ENCODE measurements around the gene FNDC5. TPM values are rescaled to one million over a fixed set of nuclear protein-coding genes. Genes with fewer than 3 reads are reported as not detected.

Gene FNDC5
- polyA plus RNA-seq, 1 of the 3 experiments (the other 2 are of a cell fraction) = 0.59 TPM

- peaks cover 0 to 27% of the 10 kb centered on the region in 2 experiments for H3K36me3 ChIP-seq (replicated peaks in 1 of 2; ENCODE audit: control insufficient read depth in 1 of 2, insufficient read depth in 2 of 2, low read length in 1 of 2)
- no peaks in the 10 kb centered on the region for H3K9me3 ChIP-seq
- CTCF ChIA-PET = interaction anchor here (1.0 to 2.0 kb wide), 6 partner anchors 11 to 105 kb away, joined by 3 to 9 read pairs (median 4); no protein-coding TSS in a partner anchor
These were observed 54.0 kb downstream of the FNDC5 start for GRCh38 chr1:32816676-32817158.

GRCh38 chr1:32813941-32814739 is 56.6 kb downstream of the FNDC5 start:
- peak overlapping the region; percentile 92; the same call in 1 of the 2 replicates for H3K4me2 ChIP-seq
- no peaks in the 10 kb centered on the region for H3F3A ChIP-seq (replicated peaks; ENCODE audit: insufficient read depth)
- no peaks in the 10 kb centered on the region for H3K9me2 ChIP-seq
- CTCF ChIA-PET = interaction anchor here (0.6 to 0.7 kb wide), 2 partner anchors 11 to 138 kb away, joined by 3 read pairs; no protein-coding TSS in a partner anchor
- no peak overlapping the region for H3K4me3 ChIP-seq (ENCODE audit: low read depth in 2 of 2, low read length in 1 of 2)
- H3K27me3 ChIP-seq (ENCODE audit: insufficient read depth) = no peaks in the 10 kb centered on the region
- peaks cover 14 to 36% of the 10 kb centered on the region in 2 experiments for H3K36me3 ChIP-seq (replicated peaks in 1 of 2; ENCODE audit: control insufficient read depth in 1 of 2, insufficient read depth in 2 of 2, low read length in 1 of 2)
- H4K20me1 ChIP-seq (ENCODE audit: insufficient read depth) = peaks cover 50% of the 10 kb centered on the region
- H3K9me3 ChIP-seq = no peaks in the 10 kb centered on the region
- H3K4me1 ChIP-seq (ENCODE audit: control insufficient read depth in 1 of 2, insufficient read depth in 2 of 2, low read depth in 1 of 2, low read length in 1 of 2) = peaks cover 9 to 10% of the 10 kb centered on the region in 2 experiments; a peak in 2 of 4 replicates
- WGBS (ENCODE audit: low lambda C conversion rate) = 88% methylated on average over 11 of the region's 11 CpGs
- H3K79me2 ChIP-seq (ENCODE audit: insufficient read depth) = peaks cover 90% of the 10 kb centered on the region
- H3K27ac ChIP-seq (ENCODE audit: low read depth in 2 of 2, low read length in 1 of 2) = no peak overlapping the region
- H3K9ac ChIP-seq = no peak overlapping the region
- no peak overlapping the region for H2AFZ ChIP-seq (ENCODE audit: low read depth)
- no peak for DNase-seq
- POLR2A ChIA-PET = no interaction called here
- TF ChIP-seq REST (IDR thresholded peaks at IDR 0.05; ENCODE audit: low read depth, low read length) = no peak
- no peak for TF ChIP-seq CTCF (IDR thresholded peaks at IDR 0.05)
- TF ChIP-seq ELF1 (IDR thresholded peaks at IDR 0.05) = no peak
- no peak for TF ChIP-seq EP300 (IDR thresholded peaks at IDR 0.05; ENCODE audit: borderline replicate concordance in 1 of 2, low read depth in 1 of 2, low read length in 1 of 2)
- no peak for TF ChIP-seq SIN3A (IDR thresholded peaks at IDR 0.05; ENCODE audit: borderline replicate concordance, low read depth, low read length)
- no peak for TF ChIP-seq PBX3 (IDR thresholded peaks at IDR 0.05)
- TF ChIP-seq USF2 (IDR thresholded peaks at IDR 0.05; ENCODE audit: borderline replicate concordance, low read depth, low read length) = no peak
- TF ChIP-seq CHD2 (IDR thresholded peaks at IDR 0.05; ENCODE audit: low read length, partially characterized antibody) = no peak
- TF ChIP-seq ZBTB33 (IDR thresholded peaks at IDR 0.05; ENCODE audit: borderline replicate concordance, low read depth) = no peak
- TF ChIP-seq FOXM1 (IDR thresholded peaks at IDR 0.05; ENCODE audit: low read depth) = no peak
- TF ChIP-seq TEAD4 (IDR thresholded peaks at IDR 0.05; ENCODE audit: borderline replicate concordance, insufficient read depth) = no peak
- no peak for TF ChIP-seq FOXJ3 (CRISPR knock-in tag; IDR thresholded peaks at IDR 0.05)
- no peak for TF ChIP-seq RAD21 (IDR thresholded peaks at IDR 0.05; ENCODE audit: low read length)

More at GRCh38 chr1:32816676-32817158, 54.0 kb downstream of the FNDC5 start:
- Histone ChIP-seq H3K4me2 (peak overlapping the region; percentile 92), H3K27ac (ENCODE audit: low read depth in 2 of 2, low read length in 1 of 2) (peak overlapping the region; percentile 78 to 86), H4K20me1 (ENCODE audit: insufficient read depth) (peaks cover 35% of the 10 kb centered on the region), H3K9me2 (no peaks in the 10 kb centered on the region), H3K79me2 (ENCODE audit: insufficient read depth) (peaks cover 91% of the 10 kb centered on the region), H3F3A (replicated peaks; ENCODE audit: insufficient read depth) (no peaks in the 10 kb centered on the region), H3K4me1 (ENCODE audit: control insufficient read depth in 1 of 2, insufficient read depth in 2 of 2, low read depth in 1 of 2, low read length in 1 of 2) (peaks cover 9 to 10% of the 10 kb centered on the region in 2 experiments; a peak in 2 of 4 replicates), H2AFZ (ENCODE audit: low read depth) (peak overlapping the region; percentile 40), H3K4me3 (ENCODE audit: low read depth in 2 of 2, low read length in 1 of 2) (peak overlapping the region; percentile 78 to 98), H3K9ac (peak overlapping the region; percentile 94), H3K27me3 (ENCODE audit: insufficient read depth) (no peaks in the 10 kb centered on the region)
- peak; percentile 44 for DNase-seq
- TF ChIP-seq TAF1 (IDR thresholded peaks at IDR 0.05; ENCODE audit: borderline replicate concordance, low read depth, low read length) (no peak), EZH2phosphoT487 (IDR thresholded peaks at IDR 0.05; ENCODE audit: borderline replicate concordance, low read depth) (no peak), CHD2 (IDR thresholded peaks at IDR 0.05; ENCODE audit: low read length, partially characterized antibody) (no peak), EP300 (IDR thresholded peaks at IDR 0.05; ENCODE audit: borderline replicate concordance in 1 of 2, low read depth in 1 of 2, low read length in 1 of 2) (no peak)
- WGBS (ENCODE audit: low lambda C conversion rate) = under 1% methylated on average over 15 of the region's 15 CpGs
- POLR2A ChIA-PET = interaction anchor here (1.3 kb wide), 1 partner anchor 42 kb away, joined by 3 read pairs; no protein-coding TSS in a partner anchor

Data from SK-N-SH (cell line).